ENCODE measurements around the gene IGBP1. TPM values are rescaled to one million over a fixed set of nuclear protein-coding genes. Genes with fewer than 3 reads are reported as not detected.

Gene IGBP1
- total RNA-seq, 4 donors from 2014 or later: 74.1 to 97.1 (median 87.1) TPM

- H3K4me3 ChIP-seq (ENCODE audit: low read depth, poor library complexity, severe bottlenecking): no peak overlapping the region
- WGBS, 2 donors: 78 to 88% methylated on average over 5 to 9 of the region's 9 CpGs
- TF ChIP-seq, protein P1, sequence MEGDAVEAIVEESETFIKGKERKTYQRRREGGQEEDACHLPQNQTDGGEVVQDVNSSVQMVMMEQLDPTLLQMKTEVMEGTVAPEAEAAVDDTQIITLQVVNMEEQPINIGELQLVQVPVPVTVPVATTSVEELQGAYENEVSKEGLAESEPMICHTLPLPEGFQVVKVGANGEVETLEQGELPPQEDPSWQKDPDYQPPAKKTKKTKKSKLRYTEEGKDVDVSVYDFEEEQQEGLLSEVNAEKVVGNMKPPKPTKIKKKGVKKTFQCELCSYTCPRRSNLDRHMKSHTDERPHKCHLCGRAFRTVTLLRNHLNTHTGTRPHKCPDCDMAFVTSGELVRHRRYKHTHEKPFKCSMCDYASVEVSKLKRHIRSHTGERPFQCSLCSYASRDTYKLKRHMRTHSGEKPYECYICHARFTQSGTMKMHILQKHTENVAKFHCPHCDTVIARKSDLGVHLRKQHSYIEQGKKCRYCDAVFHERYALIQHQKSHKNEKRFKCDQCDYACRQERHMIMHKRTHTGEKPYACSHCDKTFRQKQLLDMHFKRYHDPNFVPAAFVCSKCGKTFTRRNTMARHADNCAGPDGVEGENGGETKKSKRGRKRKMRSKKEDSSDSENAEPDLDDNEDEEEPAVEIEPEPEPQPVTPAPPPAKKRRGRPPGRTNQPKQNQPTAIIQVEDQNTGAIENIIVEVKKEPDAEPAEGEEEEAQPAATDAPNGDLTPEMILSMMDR (IDR thresholded peaks at IDR 0.05): no peak
- no peak for TF ChIP-seq POLR2A (IDR thresholded peaks at IDR 0.05)
- intact Hi-C loops (cut with DNase I; ENCODE audit: low total_unique reads): no loop called here
- DNase-seq (ENCODE audit: low spot score in 2 of 2): no peak
Observed at GRCh38 chrX:70128071-70128470, 5.2 kb upstream of the IGBP1 start.

DNA sequence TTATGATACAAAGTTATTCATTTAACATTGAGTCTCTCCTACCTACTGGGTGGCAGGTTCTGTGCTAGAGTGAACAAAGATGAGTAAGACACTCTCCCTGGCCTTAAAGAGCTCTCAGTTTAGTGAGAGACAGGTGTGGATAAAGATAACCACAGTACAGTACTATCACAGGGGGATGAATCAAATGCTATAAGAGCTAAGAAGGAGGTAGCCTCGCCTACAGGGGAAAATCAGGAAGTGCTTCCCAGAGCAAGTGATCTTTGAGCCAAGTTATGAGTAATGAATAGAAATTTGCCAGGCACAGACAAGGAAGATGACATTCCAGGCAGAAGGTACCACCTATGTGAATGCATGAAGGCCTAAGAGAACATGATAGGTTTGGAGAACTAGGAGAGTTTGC, 3.4 kb upstream of the IGBP1 start:
- intact Hi-C loops (cut with DNase I; ENCODE audit: low total_unique reads): no loop called here

GRCh38 chrX:70132224-70132623, 1.0 kb upstream of the IGBP1 start:
- no peak overlapping the region for H3K4me3 ChIP-seq (ENCODE audit: low read depth, poor library complexity, severe bottlenecking)
- no peak for DNase-seq (ENCODE audit: low spot score in 2 of 2)
- intact Hi-C loops (cut with DNase I; ENCODE audit: low total_unique reads): no loop called here
- 34 to 49% methylated on average over 4 of the region's 4 CpGs for WGBS, 2 donors
- TF ChIP-seq, protein P1 (IDR thresholded peaks at IDR 0.05): no peak
- no peak for TF ChIP-seq POLR2A (IDR thresholded peaks at IDR 0.05)

More for the DNA sequence above, 3.4 kb upstream of the IGBP1 start:
- no peak for DNase-seq (ENCODE audit: low spot score in 2 of 2)
- no peak for TF ChIP-seq POLR2A (IDR thresholded peaks at IDR 0.05)
- TF ChIP-seq, protein P1 (IDR thresholded peaks at IDR 0.05): no peak
- WGBS, 2 donors: 22 to 24% methylated on average over 1 of the region's 1 CpG
- no peak overlapping the region for H3K4me3 ChIP-seq (ENCODE audit: low read depth, poor library complexity, severe bottlenecking)

GRCh38 chrX:70132877-70133302, 357 bp upstream of the IGBP1 start:
- intact Hi-C loops (cut with DNase I; ENCODE audit: low total_unique reads): no loop called here
- no peak for TF ChIP-seq POLR2A (IDR thresholded peaks at IDR 0.05)
- TF ChIP-seq, protein P1 (IDR thresholded peaks at IDR 0.05): no peak
- DNase-seq (ENCODE audit: low spot score in 2 of 2): no peak
- 0 to 40% methylated on average over 7 to 8 of the region's 8 CpGs for WGBS, 2 donors
- H3K4me3 ChIP-seq (ENCODE audit: low read depth, poor library complexity, severe bottlenecking): peak overlapping the region; percentile 50

- 0 to 34% methylated on average over 12 of the region's 12 CpGs for WGBS, 2 donors
- TF ChIP-seq POLR2A (IDR thresholded peaks at IDR 0.05): no peak
- H3K4me3 ChIP-seq (ENCODE audit: low read depth, poor library complexity, severe bottlenecking): peak overlapping the region; percentile 42
- DNase-seq (ENCODE audit: low spot score in 2 of 2): no peak
- intact Hi-C loops (cut with DNase I; ENCODE audit: low total_unique reads): no loop called here
Observed at GRCh38 chrX:70134116-70134477, 850 bp downstream of the IGBP1 start.

DNA sequence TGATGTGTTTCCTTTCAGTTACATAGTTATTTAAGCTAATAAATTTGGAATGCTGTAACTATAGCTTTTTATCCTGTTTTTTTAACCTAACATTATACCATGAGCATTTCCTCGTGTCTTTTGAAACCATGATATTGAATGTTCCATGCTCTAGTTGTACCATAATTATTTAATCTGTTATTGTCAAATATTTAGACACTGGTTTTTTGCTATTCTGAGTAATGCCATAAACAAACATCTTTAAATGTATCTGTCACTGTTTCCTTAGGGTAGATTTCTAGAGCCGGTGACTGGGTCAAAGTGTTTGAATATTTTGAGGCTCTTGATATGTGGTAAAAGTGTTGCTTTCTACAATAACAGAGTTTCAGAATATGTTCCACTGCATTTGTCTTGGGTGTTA, 5.4 kb downstream of the IGBP1 start:
- TF ChIP-seq, protein P1 (IDR thresholded peaks at IDR 0.05): no peak
- no peak for TF ChIP-seq POLR2A (IDR thresholded peaks at IDR 0.05)
- 86 to 89% methylated on average over 2 of the region's 2 CpGs for WGBS, 2 donors
- intact Hi-C loops (cut with DNase I; ENCODE audit: low total_unique reads): no loop called here
- DNase-seq (ENCODE audit: low spot score in 2 of 2): no peak
- no peak overlapping the region for H3K4me3 ChIP-seq (ENCODE audit: low read depth, poor library complexity, severe bottlenecking)
